ENCODE results near the gene GNG4. TPM values are rescaled to one million over a fixed set of nuclear protein-coding genes. Genes with fewer than 3 reads are reported as not detected.

GNG4 gene
- total and polyA plus RNA-seq, 2 donors (not counting 3 experiments of a cell fraction or from before 2014, with no cell fraction given): 0.10 TPM; not detected in 1

- TF ChIP-seq GATA2 (IDR thresholded peaks at IDR 0.05; ENCODE audit: insufficient read depth, insufficient read length, low read depth, low read length): no peak
- no peak for TF ChIP-seq JUN (IDR thresholded peaks at IDR 0.05; ENCODE audit: borderline replicate concordance, insufficient read depth, insufficient read length, low read depth)
- no peak for TF ChIP-seq MAX (IDR thresholded peaks at IDR 0.05; ENCODE audit: insufficient read depth, insufficient read length)
- no peak for TF ChIP-seq EZH2 (IDR thresholded peaks at IDR 0.05; ENCODE audit: borderline replicate concordance, low read depth, low read length, severe bottlenecking)
- TF ChIP-seq POLR2A (IDR thresholded peaks at IDR 0.05; ENCODE audit: low read depth, low read length): no peak
- TF ChIP-seq CTCF (IDR thresholded peaks at IDR 0.05; ENCODE audit: extremely low read depth in 1 of 2, insufficient read depth in 1 of 2, low read depth in 1 of 2, low read length in 2 of 2): no peak
- no peak for TF ChIP-seq FOS (IDR thresholded peaks at IDR 0.05; ENCODE audit: borderline replicate concordance, insufficient read depth, low read length)
- no peak for TF ChIP-seq MYC (IDR thresholded peaks at IDR 0.05; ENCODE audit: low read depth, low read length)
- TF ChIP-seq POLR2AphosphoS5 (IDR thresholded peaks at IDR 0.05; ENCODE audit: insufficient read depth, low read depth, low read length): no peak
- ChIA-PET CTCF (interaction anchor here (0.8 to 1.4 kb wide), 2 partner anchors 9 to 36 kb away, joined by 3 read pairs; no protein-coding TSS in a partner anchor), POLR2A (no interaction called here)
- FAIRE-seq (no peak), DNase-seq (ENCODE audit: low read depth, low spot score) (no peak)
- BruUV-seq (replicated peaks): no TSS peak
- no peaks in the 10 kb centered on the region for H3K9me3 ChIP-seq (replicated peaks; ENCODE audit: control insufficient read depth, insufficient read depth, low read length)
- H3K27me3 ChIP-seq (ENCODE audit: control insufficient read depth in 2 of 2, insufficient read depth in 2 of 2, low read length in 2 of 2): no peaks in the 10 kb centered on the region
- H3K4me1 ChIP-seq (ENCODE audit: control insufficient read depth, extremely low read depth, insufficient read depth, low read length): no peaks in the 10 kb centered on the region
- no peaks in the 10 kb centered on the region for H4K20me1 ChIP-seq (replicated peaks; ENCODE audit: control insufficient read depth, extremely low read depth, insufficient read depth, low read length)
- no peaks in the 10 kb centered on the region for H3K79me2 ChIP-seq (ENCODE audit: control insufficient read depth, insufficient read depth, low read length)
- no peak overlapping the region for H3K27ac ChIP-seq (ENCODE audit: insufficient read depth, low read depth, low read length)
- intact Hi-C loops (cut with micrococcal nuclease): no loop called here
- H3K36me3 ChIP-seq (ENCODE audit: control insufficient read depth in 2 of 2, extremely low read depth in 1 of 2, insufficient read depth in 2 of 2, low read length in 2 of 2): peaks cover 0 to 2% of the 10 kb centered on the region in 2 experiments
- no peak overlapping the region for H3K9ac ChIP-seq (replicated peaks; ENCODE audit: extremely low read depth, insufficient read depth, low read length)
- no peaks in the 10 kb centered on the region for H3K9me1 ChIP-seq (replicated peaks; ENCODE audit: control insufficient read depth, extremely low read depth, insufficient read depth, low read length)
- H3K4me3 ChIP-seq (replicated peaks in 1 of 3; ENCODE audit: insufficient read depth in 1 of 3, low read depth in 1 of 3, low read length in 3 of 3): no peak overlapping the region
- dilution Hi-C loops (cut with MboI; ENCODE audit: extremely low pct_ligation_motif_present, low sequenced_read_pairs): no loop called here
- no peak overlapping the region for H3K4me2 ChIP-seq (ENCODE audit: insufficient read depth, low read length)
- no peak overlapping the region for H2AFZ ChIP-seq (ENCODE audit: low read depth, low read length)
Observed at GRCh38 chr1:235679005-235679404, 29.4 kb upstream of the GNG4 start.

All from endothelial cell of umbilical vein (primary cell).